Adrenal gland (tissue), 12 donors: ENCODE data around the gene ARFIP1. TPM values are rescaled to one million over a fixed set of nuclear protein-coding genes. Genes with fewer than 3 reads are reported as not detected.
"Not testable (repeated sequence)": the region's sequence is repeated elsewhere in the genome, so short reads cannot be mapped to it uniquely, and the experiment has no call there.

Experiments used
- DNase-seq, 7 donors: peaks; one replicate each; pipeline ENCODE4 v3.0.0-alpha.2; 2019 to 2020
- H3K27ac ChIP-seq, 5 donors: fragments of 200-600 bp; sonication (generic) in 4 of 5; 1 replicate in 3 of 5; 2 replicates in 2 of 5; pipeline versions ENCODE4 v1.5.1 to v1.8.0; 2016 to 2020; ENCODE audit warnings: mild to moderate bottlenecking in 1 of 5
- H3K27me3 ChIP-seq: fragments of 200-600 bp; 2 replicates; pipeline ENCODE4 v1.8.0; 2021
- H3K36me3 ChIP-seq, 2 donors: fragments of 200-600 bp; replicated peaks in 1 of 2; 1 replicate in 1 of 2; 2 replicates in 1 of 2; pipeline versions ENCODE4 v1.5.1 to v1.8.0; 2018 to 2022
- H3K4me1 ChIP-seq, 2 donors: fragments of 200-600 bp; replicated peaks in 1 of 2; 1 replicate in 1 of 2; 2 replicates in 1 of 2; pipeline versions ENCODE4 v1.5.1 to v1.8.0; 2018 to 2021
- H3K4me3 ChIP-seq, 4 donors: fragments of 200-600 bp; sonication (generic) in 3 of 4; one replicate each; pipeline ENCODE4 v1.5.1; 2016 to 2018
- H3K9me3 ChIP-seq, 3 donors: fragments of 200-600 bp; sonication (generic) in 1 of 3; replicated peaks in 1 of 3; 1 replicate in 2 of 3; 2 replicates in 1 of 3; pipeline versions ENCODE4 v1.5.1 to v1.8.0; 2016 to 2021
- POLR2A ChIP-seq, 2 donors: fragments of 450-650 bp; IDR thresholded peaks; one replicate each; pipeline ENCODE4 v1.6.1; 2017; ENCODE audit warnings: antibody characterized with exemption in 2 of 2, mild to moderate bottlenecking in 2 of 2, moderate library complexity in 1 of 2
- WGBS, 4 donors: extraction: QIAGEN DNeasy Blood & Tissue Kit in 2 of 4; methylation state at CpG; one replicate each; pipeline versions ENCODE4 v1.1.5 to v1.1.7; 2013 to 2017; 5-methylcytosine and 5-hydroxymethylcytosine counted together
- intact Hi-C, 2 donors: fragments of 100-400 bp; cut with DNase I; formaldehyde crosslinking; loops; one replicate each; pipeline versions ENCODE4 v1.14.1 to v1.15.0; 2022 to 2023
- polyA plus RNA-seq, 3 donors: library from polyadenylated mRNA; stranded (reverse); fragments of 200-250 nt in 2 of 3; fragments of 350-450 nt in 1 of 3; fragmentation: Illumina TruSeq in 1 of 3; extraction: RNeasy Lipid Tissue Mini Kit (QIAGEN cat#74804) in 1 of 3; gene quantifications; one replicate each; pipeline ENCODE4 v1.2.3, GENCODE V29; 2013 to 2014
- total RNA-seq, 9 donors: library from RNA; depleted of rRNA in 4 of 9; stranded (reverse); fragments of >200 nt in 4 of 9; fragments of 120-200 nt in 1 of 9; fragmentation: NEBNext Ultra II Directional in 1 of 9; extraction: Animal tissue kit (Norgen Biotek cat#: 25700) in 1 of 9; gene quantifications; one replicate each; pipeline versions ENCODE4 v1.1.0 to v1.2.4, GENCODE V29; 2013 to 2023
- TF ChIP-seq, protein P1 (sequence below), 6 experiments: fragments of 450-650 bp in 4 of 6; fragments of 200-600 bp in 2 of 6; sonication (generic) in 1 of 6; IDR thresholded peaks; 1 replicate in 5 of 6; 2 replicates in 1 of 6; pipeline versions ENCODE4 v1.5.1 to v1.8.0; 2016 to 2021; ENCODE audit warnings: antibody characterized with exemption in 6 of 6, mild to moderate bottlenecking in 2 of 6, moderate library complexity in 1 of 6
- donor health status: healthy with polysubstance abuse.
- donor health status: Bipolar disorder and iron deficiency.
- donor health status: DM: yes; HTN: yes; CAD: no.
- donor health status: DM: no; HTN: no; CAD: no.
- donor health status: DM: no; HTN: no; CAD: no.
- donor health status: DM: yes; HTN: yes; CAD: no.

Gene ARFIP1
- total and polyA plus RNA-seq, 12 donors = 15.2 to 43.3 (median 28.3) TPM

DNA sequence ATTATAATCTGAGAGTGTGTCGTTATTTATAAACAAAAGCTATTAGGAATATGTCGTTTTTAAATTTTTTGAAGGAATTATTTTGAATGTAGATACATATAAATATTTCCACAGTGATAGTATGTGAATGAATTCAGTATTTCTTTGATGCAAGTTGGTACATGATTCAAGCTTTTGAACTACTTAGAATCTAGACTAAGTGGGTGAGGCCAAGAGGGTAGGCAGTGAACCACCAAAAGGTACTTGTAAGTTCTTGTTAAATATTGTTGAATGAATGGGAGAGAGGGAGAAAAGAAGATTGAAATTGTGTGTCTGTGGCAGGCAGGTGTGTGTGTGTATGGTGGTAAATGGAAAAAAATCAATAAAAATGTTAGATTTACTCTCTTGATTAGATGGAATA lies 69.6 kb downstream of the ARFIP1 start:
- H3K9me3 ChIP-seq = peaks cover 0 to 16% (median 10%) of the 10 kb centered on the region in 3 donors
- no peak overlapping the region for H3K27ac ChIP-seq
- 87 to 94% (median 89%) methylated on average over 2 of the region's 2 CpGs for WGBS, 4 donors
- no peak for DNase-seq
- intact Hi-C loops = loop anchor here (5.0 kb wide), 2 partner anchors 233 to 278 kb away; no protein-coding TSS in a partner anchor
- H3K4me1 ChIP-seq = peaks cover 0 to 9% of the 10 kb centered on the region in 2 donors
- no peaks in the 10 kb centered on the region for H3K36me3 ChIP-seq
- no peaks in the 10 kb centered on the region for H3K27me3 ChIP-seq
- H3K4me3 ChIP-seq = no peak overlapping the region
- TF ChIP-seq POLR2A (IDR thresholded peaks at IDR 0.05) = no peak
- TF ChIP-seq, protein P1, sequence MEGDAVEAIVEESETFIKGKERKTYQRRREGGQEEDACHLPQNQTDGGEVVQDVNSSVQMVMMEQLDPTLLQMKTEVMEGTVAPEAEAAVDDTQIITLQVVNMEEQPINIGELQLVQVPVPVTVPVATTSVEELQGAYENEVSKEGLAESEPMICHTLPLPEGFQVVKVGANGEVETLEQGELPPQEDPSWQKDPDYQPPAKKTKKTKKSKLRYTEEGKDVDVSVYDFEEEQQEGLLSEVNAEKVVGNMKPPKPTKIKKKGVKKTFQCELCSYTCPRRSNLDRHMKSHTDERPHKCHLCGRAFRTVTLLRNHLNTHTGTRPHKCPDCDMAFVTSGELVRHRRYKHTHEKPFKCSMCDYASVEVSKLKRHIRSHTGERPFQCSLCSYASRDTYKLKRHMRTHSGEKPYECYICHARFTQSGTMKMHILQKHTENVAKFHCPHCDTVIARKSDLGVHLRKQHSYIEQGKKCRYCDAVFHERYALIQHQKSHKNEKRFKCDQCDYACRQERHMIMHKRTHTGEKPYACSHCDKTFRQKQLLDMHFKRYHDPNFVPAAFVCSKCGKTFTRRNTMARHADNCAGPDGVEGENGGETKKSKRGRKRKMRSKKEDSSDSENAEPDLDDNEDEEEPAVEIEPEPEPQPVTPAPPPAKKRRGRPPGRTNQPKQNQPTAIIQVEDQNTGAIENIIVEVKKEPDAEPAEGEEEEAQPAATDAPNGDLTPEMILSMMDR (IDR thresholded peaks at IDR 0.05) = no peak

DNA sequence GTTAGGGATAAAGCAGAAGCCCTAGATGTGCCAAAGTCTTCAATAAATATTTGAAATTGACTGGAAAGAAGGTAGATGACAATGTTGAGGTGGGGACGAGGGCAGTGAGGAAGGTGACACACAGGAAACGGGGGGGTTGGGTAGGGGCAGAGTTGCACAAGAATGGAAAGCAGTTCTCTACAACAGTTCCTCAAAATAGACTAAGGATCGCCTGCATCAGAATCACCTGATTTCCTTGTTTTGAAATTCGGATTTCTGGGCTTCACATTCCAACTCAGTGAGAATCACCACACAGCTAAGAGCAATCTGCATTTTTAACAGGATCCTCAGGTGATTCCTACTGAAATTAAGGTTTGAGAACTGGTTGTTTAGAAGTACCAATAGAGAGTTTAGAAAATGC lies 70.6 kb downstream of the ARFIP1 start:
- DNase-seq = peak in 6 of 7 donors; percentile 24 to 57 (median 40)
- Histone ChIP-seq H3K27ac (peak overlapping the region in 1 of 5 donors; percentile 1), H3K27me3 (no peaks in the 10 kb centered on the region), H3K9me3 (peaks cover 0 to 16% (median 10%) of the 10 kb centered on the region in 3 donors), H3K4me1 (peaks cover 0 to 9% of the 10 kb centered on the region in 2 donors), H3K36me3 (no peaks in the 10 kb centered on the region), H3K4me3 (no peak overlapping the region)
- 44 to 61% (median 46%) methylated on average over 4 of the region's 4 CpGs for WGBS, 4 donors
- TF ChIP-seq, protein P1 (IDR thresholded peaks at IDR 0.05) = no peak
- TF ChIP-seq POLR2A (IDR thresholded peaks at IDR 0.05) = no peak
- intact Hi-C loops = no loop called here

DNA sequence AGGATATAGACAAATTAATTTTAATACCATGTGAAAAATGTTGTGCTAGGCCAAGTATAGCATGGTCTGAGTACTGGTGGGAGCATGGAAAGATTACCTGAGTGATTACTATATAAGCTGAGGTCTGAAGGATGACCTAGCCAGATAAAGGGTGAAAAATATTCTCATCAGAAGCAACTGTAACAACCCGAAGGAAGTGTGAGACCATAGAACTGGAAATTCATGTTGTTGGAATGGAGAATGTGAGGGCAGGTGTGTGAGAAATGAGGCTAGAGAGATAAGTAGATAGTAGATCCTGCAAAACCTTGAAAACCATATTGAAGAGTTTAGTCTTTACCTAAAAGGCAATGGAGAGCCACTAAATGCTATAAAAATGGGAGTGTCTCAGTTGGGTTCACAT lies 71.5 kb downstream of the ARFIP1 start:
- intact Hi-C loops = no loop called here
- Histone ChIP-seq H3K9me3 (peaks cover 0 to 16% (median 10%) of the 10 kb centered on the region in 3 donors), H3K27ac (no peak overlapping the region), H3K27me3 (no peaks in the 10 kb centered on the region), H3K4me3 (no peak overlapping the region), H3K4me1 (peaks cover 0 to 12% of the 10 kb centered on the region in 2 donors), H3K36me3 (no peaks in the 10 kb centered on the region)
- DNase-seq = no peak
- no peak for TF ChIP-seq POLR2A (IDR thresholded peaks at IDR 0.05)
- TF ChIP-seq, protein P1 (IDR thresholded peaks at IDR 0.05) = no peak
- WGBS, 4 donors = 75 to 89% (median 81%) methylated on average over 1 of the region's 1 CpG

DNA sequence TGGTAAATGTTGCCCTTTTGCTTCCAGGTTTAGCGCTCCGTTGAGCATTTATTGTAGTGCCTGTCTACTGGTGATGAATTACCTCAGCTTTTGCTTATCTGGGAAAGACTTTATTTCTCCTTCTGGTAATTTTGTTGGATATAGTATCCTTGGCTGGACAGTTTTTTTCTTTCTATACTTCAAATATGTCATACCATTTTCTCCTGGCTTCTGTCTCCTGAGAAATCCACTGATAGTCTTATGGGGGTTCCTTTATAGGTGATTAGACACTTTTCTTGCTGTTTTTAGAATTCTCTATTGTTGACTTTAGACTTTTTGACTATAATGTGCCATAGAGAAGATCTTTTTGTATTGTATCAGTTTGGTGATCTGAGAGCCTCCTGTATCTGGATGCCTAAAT lies 73.5 kb downstream of the ARFIP1 start:
- Histone ChIP-seq H3K9me3 (peaks cover 0 to 16% (median 10%) of the 10 kb centered on the region in 3 donors), H3K27me3 (no peaks in the 10 kb centered on the region), H3K4me3 (no peak overlapping the region), H3K36me3 (no peaks in the 10 kb centered on the region), H3K27ac (no peak overlapping the region), H3K4me1 (peaks cover 0 to 18% of the 10 kb centered on the region in 2 donors)
- no peak for DNase-seq
- intact Hi-C loops = no loop called here
- TF ChIP-seq, protein P1 (IDR thresholded peaks at IDR 0.05) = no peak
- TF ChIP-seq POLR2A (IDR thresholded peaks at IDR 0.05) = no peak
- 96 to 98% (median 97%) methylated on average over 2 of the region's 2 CpGs for WGBS, 4 donors

DNA sequence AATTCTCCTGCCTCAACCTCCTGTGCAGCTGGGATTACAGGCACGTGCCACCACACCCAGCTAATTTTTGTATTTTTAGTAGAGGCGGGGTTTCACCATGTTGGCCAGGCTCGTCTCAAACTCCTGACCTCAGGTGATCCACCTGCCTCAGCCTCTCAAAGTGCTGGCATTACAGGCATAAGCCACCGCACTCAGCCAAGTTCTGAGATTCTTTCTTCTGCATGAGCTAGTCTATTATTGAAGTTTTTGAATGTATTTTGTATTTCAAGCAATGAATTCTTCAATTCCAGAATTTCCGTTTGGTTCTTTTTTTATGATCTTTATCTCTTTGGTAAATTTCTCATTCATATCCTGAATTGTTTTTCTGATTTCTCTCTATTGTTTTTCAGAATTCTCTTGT lies 74.3 kb downstream of the ARFIP1 start:
- H3K27ac ChIP-seq, H3K36me3 ChIP-seq, DNase-seq, intact Hi-C loops, H3K4me3 ChIP-seq, H3K27me3 ChIP-seq: not testable (repeated sequence)
- H3K4me1 ChIP-seq = peaks cover 0 to 18% of the 10 kb centered on the region in 2 donors
- H3K9me3 ChIP-seq = peaks cover 0 to 16% (median 10%) of the 10 kb centered on the region in 3 donors
- 91 to 98% (median 94%) methylated on average over 5 of the region's 5 CpGs for WGBS, 4 donors
